Medulla oblongata (tissue), 1 donor: ENCODE data around the gene ZNF620.
"Not testable (repeated sequence)": the region's sequence is repeated elsewhere in the genome, so short reads cannot be mapped to it uniquely, and the experiment has no call there.

Experiments
- DNase-seq: peaks from one replicate; pipeline ENCODE4 v3.0.0-alpha.2; 2015; ENCODE audit errors: extremely low spot score

ZNF620 gene

DNA sequence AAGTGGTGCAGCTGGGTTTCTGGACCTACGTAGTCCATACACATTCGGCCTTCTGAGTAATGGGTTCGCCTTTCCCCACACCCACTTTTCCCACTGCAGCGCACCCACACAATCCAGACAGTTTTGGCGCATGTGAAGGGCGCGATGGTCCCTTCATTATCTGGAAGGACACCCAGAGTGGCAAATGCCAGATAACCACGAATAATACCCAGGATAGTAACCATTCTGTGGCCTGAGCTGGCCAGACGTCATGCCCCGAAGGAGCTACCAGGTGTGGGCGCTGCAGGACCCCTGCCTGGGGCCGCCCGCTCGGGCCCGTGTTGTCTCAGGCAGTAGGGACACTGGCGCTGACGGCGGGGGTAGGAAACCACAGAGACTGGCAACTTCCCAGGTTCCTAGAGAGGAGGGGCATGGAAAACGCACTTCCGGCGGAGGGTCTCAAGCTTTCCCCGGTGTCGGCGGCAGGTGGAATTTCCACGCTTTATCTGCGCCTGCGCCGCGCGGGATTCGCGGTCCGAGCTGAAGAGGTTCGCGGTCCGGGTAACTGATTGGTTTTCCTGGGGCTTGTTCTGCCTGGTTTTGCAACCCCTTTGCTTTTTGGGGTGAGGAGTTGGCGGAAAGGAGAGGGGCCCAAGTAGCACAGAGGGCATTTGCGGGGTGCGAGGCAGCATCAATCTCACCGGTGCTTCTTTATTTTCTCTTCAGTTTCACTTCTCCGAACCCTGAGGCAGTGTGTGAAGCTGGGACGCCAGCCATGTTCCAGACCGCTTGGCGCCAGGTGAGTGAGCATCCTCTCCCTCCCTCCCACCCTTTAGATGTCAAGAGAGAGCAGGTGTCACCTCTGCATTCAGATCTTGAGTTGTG lies at the start of gene ZNF620:
Gene ZNF620 (plus strand): TSS at position 441 of the 864 bp plus-strand sequence. CDS start 314 bp downstream, at position 755.
- peak; percentile 81 for DNase-seq

DNA sequence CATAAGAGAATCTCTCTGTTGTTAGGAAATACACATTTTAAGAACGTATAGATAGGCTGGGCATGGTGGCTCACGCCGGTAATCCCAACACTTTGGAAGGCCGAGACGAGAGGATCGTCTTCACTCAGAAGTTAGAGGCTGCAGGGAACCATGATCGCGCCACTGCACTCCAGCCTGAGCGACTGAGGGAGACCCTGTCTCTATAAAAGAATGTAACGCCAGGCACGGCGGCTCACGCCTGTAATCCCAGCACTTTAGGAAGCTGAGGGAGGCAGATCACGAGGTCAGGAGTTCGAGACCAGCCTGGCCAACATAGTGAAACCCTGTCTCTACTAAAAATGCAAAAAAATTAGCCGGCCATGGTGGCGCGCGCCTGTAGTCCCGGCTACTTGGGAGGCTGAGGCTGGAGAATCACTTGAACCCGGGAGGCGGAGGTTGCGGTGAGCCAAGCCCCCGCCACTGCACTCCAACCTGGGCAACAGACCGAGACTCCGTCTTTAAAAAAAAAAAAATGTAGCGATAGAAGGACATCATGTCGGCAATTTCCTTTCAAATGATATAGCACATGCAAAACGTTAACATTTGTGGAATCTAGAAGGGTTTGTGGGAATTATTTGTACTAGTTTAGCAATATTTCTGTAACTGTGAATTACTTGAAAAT lies 49.4 kb upstream of the ZNF620 start:
- no peak for DNase-seq

DNA sequence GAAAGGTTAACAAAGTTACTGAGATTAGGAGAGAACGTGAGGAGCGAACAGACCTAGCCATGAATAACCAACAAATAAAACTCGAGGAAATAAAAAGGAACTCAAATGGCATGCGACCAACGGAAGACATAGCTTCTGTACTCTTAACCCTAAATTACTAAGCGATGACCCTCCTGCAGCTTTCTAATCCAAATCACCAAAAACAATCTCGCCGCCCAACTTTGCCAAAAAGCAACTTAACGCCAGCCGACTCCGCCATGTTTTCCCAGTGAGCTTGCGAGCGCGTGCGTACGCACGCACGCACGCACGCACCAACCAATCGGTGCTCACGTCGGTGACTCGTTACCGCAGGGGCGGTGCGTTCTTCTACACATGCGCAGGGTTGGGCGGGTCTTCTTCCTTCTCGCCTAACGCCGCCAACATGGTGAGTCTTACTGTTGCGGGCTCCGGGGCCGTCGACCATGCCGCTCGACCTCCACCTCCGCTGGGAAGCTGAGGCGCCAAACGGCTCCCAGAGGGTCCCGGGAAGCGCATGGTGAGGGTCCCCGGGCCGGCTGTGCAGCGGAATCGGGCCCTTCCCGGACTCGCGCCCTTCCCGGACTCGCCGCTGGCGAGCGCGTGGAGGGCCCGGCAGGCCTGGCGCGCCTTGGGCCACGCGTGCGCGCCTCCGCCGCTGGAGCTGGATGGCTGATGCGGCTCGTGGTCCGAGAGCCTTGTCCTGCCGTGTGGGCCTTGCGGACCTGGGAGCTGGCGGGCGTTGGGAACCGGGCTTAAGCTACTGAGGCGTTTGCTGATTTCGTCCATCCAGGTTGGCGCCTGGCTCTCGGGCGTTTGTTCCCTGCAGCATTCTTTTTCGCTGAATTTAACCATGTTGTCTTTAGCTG lies 48.7 kb upstream of the ZNF620 start, which contains the start of gene RPL14:
Gene RPL14 (plus strand): TSS at position 400 of the 884 bp plus-strand sequence. CDS start 133 bp downstream, at position 533.
- DNase-seq = peak; percentile 98

DNA sequence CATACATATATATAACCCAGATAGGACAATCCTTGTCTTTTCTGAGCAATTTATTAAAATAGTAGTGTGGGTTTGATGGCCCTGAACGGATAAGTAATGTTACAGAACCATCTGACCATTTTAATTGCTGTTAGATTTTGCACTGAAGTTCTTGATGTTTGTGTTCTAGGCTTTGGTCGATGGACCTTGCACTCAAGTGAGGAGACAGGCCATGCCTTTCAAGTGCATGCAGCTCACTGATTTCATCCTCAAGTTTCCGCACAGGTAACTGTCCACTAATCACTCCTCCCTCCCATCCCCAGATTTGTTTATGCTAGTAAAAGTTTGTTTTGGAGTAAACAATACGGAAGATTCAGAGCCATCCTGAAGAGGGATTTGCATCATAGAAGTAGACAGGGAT lies 47.4 kb upstream of the ZNF620 start:
- DNase-seq = no peak

DNA sequence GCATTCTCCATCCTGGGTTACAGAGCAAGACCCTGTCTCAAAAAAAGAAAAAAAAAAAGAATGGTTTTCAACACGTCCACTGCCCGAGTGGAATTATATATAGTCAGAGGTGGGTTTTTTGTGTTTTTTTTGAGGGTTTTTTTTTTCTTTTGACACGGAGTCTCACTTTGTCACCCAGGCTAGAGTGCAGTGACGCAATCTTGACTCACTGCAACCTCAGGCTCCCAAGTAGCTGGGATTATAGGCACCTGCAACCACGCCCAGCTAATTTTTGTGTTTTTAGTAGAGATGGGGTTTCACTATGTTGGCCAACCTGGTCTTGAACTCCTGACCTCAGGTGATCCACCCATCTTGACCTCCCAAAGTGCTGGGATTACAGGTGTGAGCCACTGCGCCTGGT lies 45.4 kb upstream of the ZNF620 start:
- DNase-seq = not testable (repeated sequence)

DNA sequence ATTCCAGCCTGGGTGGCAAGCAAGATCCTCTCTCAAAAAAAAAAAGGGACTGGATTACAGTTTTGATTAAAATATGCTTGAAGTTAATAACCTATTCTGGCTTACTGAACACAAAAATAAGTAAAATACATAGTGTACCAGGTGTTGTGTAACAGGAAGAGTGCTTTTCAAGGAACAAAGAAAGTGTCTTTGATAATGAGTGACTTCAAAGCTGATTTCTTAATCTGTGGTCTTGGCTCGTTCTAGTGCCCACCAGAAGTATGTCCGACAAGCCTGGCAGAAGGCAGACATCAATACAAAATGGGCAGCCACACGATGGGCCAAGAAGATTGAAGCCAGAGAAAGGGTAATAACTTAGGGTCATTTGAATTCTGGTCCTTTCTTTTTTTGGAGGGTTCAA lies 44.7 kb upstream of the ZNF620 start:
- no peak for DNase-seq

DNA sequence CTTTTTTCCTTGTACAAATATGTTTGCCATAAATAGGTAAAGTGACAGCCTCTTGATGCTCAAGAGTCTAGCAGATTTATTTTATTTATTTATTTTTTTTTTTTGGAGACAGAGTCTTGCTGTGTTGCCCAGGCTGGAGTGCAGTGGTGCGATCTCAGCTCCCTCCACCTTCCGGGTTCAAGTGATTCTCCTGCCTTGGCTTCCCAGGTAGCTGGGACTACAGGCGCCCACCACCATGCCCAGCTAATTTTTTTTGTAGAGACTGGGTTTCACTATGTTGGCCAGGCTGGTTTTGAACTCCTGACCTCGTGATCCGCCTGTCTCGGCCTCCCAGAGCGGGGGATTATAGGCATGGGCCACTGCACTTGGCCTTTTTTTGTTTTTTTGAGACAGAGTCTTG lies 43.0 kb upstream of the ZNF620 start:
- DNase-seq = not testable (repeated sequence)

DNA sequence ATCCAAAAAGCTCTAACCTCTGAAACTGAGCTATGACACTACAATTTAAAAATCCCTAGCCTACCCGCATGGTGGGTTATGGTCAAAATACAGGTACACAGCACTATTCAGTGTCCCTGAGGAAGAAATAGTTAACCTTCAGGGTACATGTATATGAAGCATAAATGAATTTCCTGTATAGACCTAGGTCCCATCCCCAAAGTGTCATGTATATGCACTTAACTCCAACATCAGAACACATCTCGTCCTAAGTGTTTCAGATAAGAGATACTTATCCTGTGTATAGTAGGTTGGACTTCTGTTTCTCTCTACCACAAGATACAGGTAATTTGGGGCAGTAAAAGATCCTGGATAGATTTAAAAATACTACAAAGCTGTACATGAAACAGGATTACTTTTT lies 42.3 kb upstream of the ZNF620 start:
- DNase-seq = no peak

DNA sequence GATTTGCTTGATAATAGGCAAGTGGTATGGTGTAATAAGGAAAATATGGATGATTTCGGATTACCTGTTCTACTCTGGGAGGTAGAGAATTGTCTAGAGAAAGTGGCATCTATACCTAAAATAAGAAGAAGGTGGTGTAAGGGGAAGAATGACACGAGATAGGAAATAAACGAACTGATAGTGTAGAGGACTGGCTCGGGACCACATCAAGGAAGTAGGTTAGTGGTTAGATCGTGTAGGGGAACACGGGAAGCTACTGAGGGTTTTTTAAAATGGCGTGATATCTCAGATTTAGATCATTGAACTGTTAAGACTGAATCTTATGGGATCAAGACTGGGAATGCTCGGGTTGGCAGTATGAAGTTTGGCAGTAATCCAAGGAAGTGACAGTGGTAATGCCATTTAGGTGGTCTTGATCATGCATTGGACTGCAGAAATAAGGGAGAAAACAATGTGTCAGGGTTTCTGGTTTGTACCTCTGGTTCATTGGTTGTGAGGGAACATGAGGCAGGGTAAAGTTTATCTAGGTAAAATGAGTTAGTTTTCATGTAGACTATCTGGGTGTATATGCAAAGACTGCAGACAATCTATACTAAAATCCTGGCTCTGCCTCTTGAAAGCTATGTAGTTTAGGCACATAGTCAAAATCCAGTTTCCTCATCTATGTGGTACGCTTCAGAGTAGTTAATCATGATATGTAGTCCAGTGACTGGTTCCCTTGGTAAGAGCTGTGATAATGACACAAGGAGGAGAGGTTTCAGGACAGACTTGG lies 41.3 kb upstream of the ZNF620 start:
- DNase-seq = no peak

DNA sequence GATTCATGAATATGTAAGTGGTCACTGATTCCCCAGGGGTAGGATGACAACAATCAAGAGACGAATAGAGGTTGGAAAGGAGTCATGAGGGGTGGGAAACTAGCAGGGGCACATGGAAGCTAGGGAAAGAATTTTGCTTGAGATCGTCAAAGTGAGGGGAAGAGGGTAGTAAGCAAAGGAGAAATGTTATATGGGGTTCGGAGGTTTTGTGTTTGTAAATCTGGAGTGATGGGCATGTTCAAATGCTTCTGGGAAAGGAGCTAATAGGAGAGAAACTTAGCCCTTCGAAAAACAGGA lies 40.8 kb upstream of the ZNF620 start:
- DNase-seq = no peak

DNA sequence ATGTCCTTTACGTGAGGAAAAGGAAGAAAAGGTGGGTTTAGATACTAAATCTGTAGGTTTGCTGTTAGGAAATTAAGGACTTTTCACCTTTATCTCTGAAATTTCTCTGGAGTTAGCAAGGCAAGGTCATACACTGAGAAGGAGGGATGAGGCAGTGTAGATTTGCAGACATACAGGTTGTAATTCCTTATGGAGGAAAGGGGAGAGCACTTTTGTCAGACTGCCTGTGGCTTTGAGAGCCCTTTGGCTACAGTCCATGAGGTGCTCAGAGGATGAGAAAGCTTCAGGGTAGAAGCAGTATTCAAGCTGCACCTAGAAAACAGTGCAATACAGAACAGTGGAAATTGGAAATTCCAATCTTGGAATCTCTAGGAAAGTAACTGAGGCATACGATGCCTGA lies 40.4 kb upstream of the ZNF620 start:
- no peak for DNase-seq

DNA sequence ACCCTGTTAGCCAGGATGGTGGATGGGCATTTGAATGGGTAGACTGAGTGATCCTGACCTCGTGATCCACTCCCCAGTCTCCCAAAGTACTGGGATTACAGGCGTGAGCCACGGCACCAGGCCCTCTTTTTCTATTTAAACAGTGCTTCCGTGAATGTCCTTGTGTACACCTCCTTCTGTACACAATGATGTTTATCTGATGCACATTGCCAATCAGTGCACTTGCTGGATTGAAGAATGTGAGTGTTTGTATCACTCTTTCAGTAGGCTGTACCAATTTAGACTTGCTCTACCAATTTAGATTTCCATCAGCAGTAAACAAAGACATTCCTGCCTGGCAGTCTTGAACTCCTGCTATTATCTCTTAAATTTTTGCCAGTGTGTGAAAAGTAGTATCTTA lies 37.8 kb upstream of the ZNF620 start:
- DNase-seq = no peak

DNA sequence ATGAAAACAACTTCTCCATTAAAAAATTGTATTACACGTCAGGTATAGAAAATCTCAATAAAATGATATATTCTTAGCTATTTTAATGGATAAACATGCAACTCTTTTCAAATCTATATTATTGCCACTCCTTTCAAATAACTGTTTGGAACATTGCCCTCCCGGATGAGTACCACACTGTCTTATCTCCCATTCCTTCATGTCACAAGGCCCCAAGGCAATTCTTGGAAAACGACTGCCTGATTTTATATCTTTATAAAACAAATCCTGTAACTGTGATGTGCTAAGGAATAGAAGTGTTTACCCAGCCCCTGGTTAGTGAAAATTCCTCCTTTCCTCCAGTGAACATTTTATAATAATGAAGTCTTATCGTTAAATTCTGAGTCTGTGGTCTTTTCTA lies 35.1 kb upstream of the ZNF620 start:
- no peak for DNase-seq

DNA sequence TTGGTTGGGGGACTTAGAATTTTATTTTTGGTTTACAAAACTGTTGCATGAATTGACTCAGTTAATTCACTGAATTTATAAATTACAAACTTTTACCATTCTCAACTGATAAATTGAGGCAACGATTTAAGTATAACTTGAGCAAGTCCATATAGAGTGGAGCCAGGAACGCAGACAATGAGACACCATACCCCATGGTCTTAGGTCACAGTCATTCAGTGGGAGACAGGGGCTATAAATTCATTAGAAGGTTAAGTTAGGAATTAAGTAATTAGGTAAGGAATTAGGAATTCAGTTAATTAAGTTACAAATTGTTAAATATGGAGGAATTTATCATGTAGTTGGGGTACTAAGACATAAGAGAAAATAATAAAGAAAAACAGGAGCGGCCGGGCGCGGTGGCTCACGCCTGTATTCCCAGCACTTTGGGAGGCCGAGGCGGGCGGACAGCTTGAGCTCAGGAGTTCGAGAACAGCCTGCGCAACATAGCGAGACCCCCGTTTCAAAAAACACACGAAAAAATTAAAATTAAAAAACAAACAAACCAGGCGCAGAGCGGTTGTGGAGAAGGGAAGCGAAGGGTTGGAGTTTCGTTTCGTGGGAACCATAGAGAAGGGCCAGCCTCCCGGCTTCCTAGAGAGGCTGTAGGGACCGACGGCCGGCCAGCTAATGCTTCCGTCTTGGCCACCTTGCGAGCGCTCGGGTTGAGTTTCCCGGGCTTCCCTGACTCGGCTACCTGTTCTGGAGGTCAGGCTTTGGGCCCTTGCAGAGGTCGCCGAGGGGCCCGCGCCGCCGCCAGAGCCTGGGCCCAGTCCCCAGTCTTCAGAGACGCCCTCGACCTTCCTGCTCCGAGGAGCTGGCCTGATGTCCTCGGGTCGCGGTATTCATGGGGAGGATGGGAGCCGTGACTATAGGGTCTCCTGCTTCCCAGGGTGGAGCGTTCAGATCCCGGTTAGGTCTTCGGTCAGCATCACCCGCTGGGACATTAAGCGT lies 29.1 kb upstream of the ZNF620 start, which contains the start of gene ZNF619:
Gene ZNF619 (plus strand): TSS at position 645 of the 993 bp plus-strand sequence. CDS start 858 bp downstream, outside the sequence.
- peak; percentile 75 for DNase-seq

DNA sequence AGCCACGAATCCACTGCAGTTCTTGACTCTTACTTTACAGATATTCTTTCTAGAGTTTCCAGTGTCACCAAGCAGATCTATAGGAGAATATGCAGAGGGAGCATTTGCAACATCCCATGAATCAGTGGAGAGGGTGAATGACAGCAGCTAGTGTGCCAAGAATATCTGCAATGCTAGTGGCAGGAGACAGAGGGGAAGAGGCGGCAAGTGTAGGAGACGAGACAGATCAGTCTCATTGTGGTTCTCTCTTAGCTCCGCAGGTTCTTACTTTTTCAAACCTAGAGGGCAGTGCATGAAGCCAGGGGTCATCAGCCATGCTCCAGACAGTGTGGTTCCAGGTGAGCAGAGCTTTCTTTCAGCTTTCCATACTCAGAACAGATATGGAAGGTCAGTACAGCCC lies 28.2 kb upstream of the ZNF620 start:
- peak; percentile 20 for DNase-seq

DNA sequence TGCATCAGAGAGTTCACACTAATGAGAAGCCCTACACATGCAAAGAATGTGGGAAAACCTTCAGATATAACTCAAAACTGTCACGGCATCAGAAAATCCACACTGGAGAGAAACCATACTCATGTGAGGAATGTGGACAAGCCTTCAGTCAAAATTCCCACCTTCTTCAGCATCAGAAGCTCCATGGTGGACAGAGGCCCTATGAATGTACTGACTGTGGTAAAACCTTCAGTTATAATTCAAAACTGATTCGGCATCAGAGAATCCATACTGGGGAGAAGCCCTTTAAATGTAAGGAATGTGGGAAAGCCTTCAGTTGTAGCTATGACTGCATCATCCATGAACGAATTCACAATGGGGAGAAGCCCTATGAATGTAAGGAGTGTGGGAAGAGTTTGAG lies 18.7 kb upstream of the ZNF620 start:
- DNase-seq = no peak

DNA sequence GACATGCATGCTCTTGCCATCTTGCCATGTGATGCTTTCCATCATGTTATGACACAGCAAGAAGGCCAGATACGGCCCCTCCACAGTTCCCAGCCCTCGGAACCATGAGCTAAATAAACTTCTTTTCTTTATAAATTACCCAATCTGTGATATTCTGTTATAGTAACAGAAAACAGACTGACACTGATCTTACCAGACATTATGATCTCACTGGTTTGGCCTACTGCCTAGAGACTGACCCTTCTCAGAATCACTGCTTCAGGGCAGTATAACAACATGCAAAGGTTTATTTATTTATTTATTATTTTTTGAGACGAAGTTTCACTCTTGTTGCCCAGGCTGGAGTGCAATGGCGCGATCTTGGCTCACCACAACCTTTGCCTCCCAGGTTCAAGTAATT lies 14.9 kb upstream of the ZNF620 start:
- DNase-seq = no peak

DNA sequence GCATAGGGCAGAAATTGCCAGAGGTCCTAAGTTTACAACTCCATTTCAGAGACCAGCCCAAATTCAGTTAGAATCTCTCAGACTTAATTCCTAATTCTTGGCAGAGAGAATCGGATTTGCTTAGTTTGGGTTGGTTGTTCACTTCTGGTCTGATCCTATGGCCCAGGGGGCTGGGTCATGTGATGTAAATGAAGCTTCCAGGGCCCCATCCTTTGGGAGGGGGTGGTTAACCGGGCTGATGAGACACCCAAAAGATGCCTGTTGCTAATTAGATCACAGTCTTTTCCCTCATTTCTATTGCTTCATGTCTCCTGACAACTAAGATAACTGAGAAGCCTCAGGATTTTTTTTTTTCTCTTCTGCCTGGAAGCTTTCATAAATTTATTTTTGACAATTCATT lies 11.1 kb upstream of the ZNF620 start:
- DNase-seq = no peak

DNA sequence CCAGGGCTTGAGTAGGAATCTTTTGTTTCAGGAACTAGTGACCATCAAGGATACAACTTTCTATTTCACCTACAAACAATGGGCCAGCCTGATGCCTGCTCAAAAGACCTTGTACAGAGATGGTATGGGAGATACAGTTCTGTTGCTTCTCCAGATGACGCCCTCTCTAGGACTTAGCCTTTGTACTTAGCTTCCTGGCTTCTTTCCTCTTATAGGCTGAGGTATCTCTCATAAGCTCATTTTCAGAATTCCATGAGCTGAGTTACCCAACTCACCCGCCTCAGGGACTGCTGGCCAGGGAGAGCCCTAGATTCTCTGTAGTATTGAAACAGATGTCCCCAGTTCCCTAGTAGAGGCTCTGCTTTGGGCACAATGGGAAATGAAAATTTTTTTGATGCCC lies 8.6 kb upstream of the ZNF620 start:
- no peak for DNase-seq

DNA sequence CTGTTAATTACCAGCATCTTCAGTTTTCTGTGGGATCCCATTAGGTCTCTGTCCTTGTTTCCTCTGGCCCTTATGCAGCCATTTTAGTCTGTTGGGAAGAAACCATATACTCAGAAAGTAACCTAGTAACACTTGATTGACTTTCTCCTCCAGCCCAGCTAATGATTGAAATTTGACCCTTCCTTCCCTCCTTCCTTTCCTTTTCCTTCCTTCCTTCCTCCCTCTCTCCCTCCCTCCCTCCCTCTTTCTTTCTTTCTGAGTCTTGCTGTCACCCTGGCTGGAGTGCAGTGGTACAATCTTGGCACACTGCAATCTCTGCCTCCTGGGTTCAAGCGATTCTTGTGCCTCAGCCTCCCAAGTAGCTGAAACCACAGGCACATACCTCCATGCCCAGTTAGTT lies 5.9 kb upstream of the ZNF620 start:
- no peak for DNase-seq
